K562 treated with DMSO at 1 percent for 24 hours (cell line): ENCODE results near the gene DAP. TPM values are rescaled to one million over a fixed set of nuclear protein-coding genes. Genes with fewer than 3 reads are reported as not detected.

Experiments used
- total RNA-seq: library from RNA; unstranded; fragments of 300-600 nt; gene quantifications from 2 replicates; pipeline ENCODE4 v1.2.3, GENCODE V29; 2022; ENCODE audit warnings: low read depth; ENCODE audit not compliant: insufficient read depth

The DAP gene, protein sequence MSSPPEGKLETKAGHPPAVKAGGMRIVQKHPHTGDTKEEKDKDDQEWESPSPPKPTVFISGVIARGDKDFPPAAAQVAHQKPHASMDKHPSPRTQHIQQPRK
- 154 TPM in 2 replicates for total RNA-seq

DNA sequence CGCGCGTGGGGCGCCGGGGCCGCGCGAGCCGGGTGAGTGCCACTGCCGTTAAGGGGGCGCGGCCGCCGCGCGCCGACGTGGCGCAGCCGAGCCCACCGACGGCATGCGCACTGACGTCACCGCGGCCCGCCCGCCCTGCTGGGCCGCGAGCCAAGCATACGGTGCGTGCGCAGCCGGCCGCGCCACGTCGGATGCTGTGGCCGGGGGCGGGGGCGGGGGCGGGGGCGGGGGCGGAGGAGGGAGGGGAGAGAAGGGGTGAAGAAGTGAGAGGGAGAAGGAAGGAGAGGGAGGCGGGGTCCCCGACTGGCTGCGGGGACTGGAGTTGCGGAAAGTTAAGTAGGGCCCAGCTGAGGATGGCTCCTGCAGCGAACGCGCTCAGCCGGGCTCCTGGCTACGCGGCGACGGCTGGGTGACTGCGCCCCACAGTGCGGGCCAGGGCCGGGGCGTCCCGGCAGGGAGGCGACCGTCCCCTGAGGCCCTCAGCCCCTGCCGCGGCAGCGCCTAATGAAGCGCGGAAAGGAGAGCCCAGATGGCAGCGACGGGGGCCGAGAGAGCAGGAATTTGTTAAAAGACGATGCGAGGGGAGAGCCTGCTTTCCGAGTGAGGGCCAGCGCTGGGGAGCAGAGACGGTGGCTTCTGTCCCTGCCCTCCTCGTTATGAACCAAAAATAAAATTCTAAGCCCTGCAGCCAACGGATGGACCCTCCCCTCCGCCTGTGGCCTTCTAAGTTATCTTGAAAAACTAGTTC lies at the start of gene DAP:
TSS of gene DAP (minus strand) at position 50 of the 748 bp plus-strand sequence. CDS start 166 bp downstream, outside the sequence.

Other genes with a start within 250 kb of the DAP start
- gene ANKRD33B, start 197.2 kb downstream of the DAP start, total RNA-seq = 2.8 and 3.5 TPM in 2 replicates